Measurements from ENCODE around the gene SUSD5. TPM values are rescaled to one million over a fixed set of nuclear protein-coding genes. Genes with fewer than 3 reads are reported as not detected.

Gene SUSD5
- total and polyA plus RNA-seq, 2 experiments from 2014 or later, result 2.3 to 2.4 TPM

- no peaks in the 10 kb centered on the region for H3K4me1 ChIP-seq (ENCODE audit: insufficient read depth)
- DNase-seq (ENCODE audit: low spot score), result no peak
- H3K27me3 ChIP-seq, result no peaks in the 10 kb centered on the region
- WGBS (ENCODE audit: low lambda C conversion rate, missing lambda C conversion rate), result 78% methylated on average over 3 of the region's 3 CpGs
- H3K9me2 ChIP-seq (replicated peaks; ENCODE audit: insufficient read depth), result no peaks in the 10 kb centered on the region
- TF ChIP-seq EZH2phosphoT487 (IDR thresholded peaks at IDR 0.05; ENCODE audit: low read depth, severe bottlenecking, unreplicated experiment) (no peak), EZH2 (IDR thresholded peaks at IDR 0.05; ENCODE audit: borderline replicate concordance) (no peak)
- TF ChIP-seq, protein P1, sequence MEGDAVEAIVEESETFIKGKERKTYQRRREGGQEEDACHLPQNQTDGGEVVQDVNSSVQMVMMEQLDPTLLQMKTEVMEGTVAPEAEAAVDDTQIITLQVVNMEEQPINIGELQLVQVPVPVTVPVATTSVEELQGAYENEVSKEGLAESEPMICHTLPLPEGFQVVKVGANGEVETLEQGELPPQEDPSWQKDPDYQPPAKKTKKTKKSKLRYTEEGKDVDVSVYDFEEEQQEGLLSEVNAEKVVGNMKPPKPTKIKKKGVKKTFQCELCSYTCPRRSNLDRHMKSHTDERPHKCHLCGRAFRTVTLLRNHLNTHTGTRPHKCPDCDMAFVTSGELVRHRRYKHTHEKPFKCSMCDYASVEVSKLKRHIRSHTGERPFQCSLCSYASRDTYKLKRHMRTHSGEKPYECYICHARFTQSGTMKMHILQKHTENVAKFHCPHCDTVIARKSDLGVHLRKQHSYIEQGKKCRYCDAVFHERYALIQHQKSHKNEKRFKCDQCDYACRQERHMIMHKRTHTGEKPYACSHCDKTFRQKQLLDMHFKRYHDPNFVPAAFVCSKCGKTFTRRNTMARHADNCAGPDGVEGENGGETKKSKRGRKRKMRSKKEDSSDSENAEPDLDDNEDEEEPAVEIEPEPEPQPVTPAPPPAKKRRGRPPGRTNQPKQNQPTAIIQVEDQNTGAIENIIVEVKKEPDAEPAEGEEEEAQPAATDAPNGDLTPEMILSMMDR (IDR thresholded peaks at IDR 0.05; ENCODE audit: poor library complexity), result no peak
- no peak overlapping the region for H2AFZ ChIP-seq
- H3K79me2 ChIP-seq, result no peaks in the 10 kb centered on the region
- no peaks in the 10 kb centered on the region for H3K36me3 ChIP-seq (replicated peaks; ENCODE audit: insufficient read depth, low read depth)
- no peak overlapping the region for H3K27ac ChIP-seq
- H3K9me3 ChIP-seq (ENCODE audit: low read depth), result no peaks in the 10 kb centered on the region
- H3K4me3 ChIP-seq, result no peak overlapping the region
- H4K20me1 ChIP-seq (ENCODE audit: insufficient read depth, poor library complexity, severe bottlenecking), result no peaks in the 10 kb centered on the region
- H3K4me2 ChIP-seq, result no peak overlapping the region
These were observed 58.6 kb downstream of the SUSD5 start for GRCh38 chr3:33159981-33160380.

DNA sequence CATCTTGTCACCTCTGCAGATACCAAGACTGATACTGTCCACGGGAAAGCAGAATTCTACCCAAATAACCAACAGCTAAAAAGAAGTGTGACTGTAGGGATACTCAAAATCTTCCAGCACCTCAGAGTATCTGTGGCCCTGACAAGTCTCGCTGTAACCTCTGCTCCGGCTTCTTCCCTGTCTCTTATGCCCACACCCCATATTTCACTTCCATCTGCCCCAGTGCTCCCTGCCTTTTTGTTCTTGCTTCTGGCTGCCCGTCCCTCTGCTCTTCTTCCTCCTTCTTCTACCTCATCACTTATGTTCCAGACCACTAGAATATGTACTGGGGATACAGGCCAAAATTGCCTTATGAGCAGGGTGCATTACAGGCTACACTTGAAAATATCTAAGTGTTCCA, 59.4 kb downstream of the SUSD5 start:
- Histone ChIP-seq H3K9me2 (replicated peaks; ENCODE audit: insufficient read depth) (no peaks in the 10 kb centered on the region), H2AFZ (no peak overlapping the region), H3K4me3 (no peak overlapping the region), H3K4me2 (no peak overlapping the region), H3K4me1 (ENCODE audit: insufficient read depth) (no peaks in the 10 kb centered on the region), H3K9me3 (ENCODE audit: low read depth) (no peaks in the 10 kb centered on the region), H3K27me3 (no peaks in the 10 kb centered on the region), H3K27ac (no peak overlapping the region), H3K36me3 (replicated peaks; ENCODE audit: insufficient read depth, low read depth) (no peaks in the 10 kb centered on the region), H3K79me2 (no peaks in the 10 kb centered on the region), H4K20me1 (ENCODE audit: insufficient read depth, poor library complexity, severe bottlenecking) (no peaks in the 10 kb centered on the region)
- 90% methylated on average over 4 of the region's 4 CpGs for WGBS (ENCODE audit: low lambda C conversion rate, missing lambda C conversion rate)
- DNase-seq (ENCODE audit: low spot score), result no peak
- TF ChIP-seq, protein P1 (IDR thresholded peaks at IDR 0.05; ENCODE audit: poor library complexity), result no peak
- TF ChIP-seq EZH2 (IDR thresholded peaks at IDR 0.05; ENCODE audit: borderline replicate concordance), result no peak

GRCh38 chr3:33155301-33155700, 63.3 kb downstream of the SUSD5 start:
- H3K27me3 ChIP-seq, result no peaks in the 10 kb centered on the region
- WGBS (ENCODE audit: low lambda C conversion rate, missing lambda C conversion rate), result 90% methylated on average over 3 of the region's 3 CpGs
- DNase-seq (ENCODE audit: low spot score), result no peak
- no peaks in the 10 kb centered on the region for H3K4me1 ChIP-seq (ENCODE audit: insufficient read depth)
- H3K27ac ChIP-seq, result no peak overlapping the region
- no peak overlapping the region for H2AFZ ChIP-seq
- no peaks in the 10 kb centered on the region for H3K9me2 ChIP-seq (replicated peaks; ENCODE audit: insufficient read depth)
- TF ChIP-seq EZH2phosphoT487 (IDR thresholded peaks at IDR 0.05; ENCODE audit: low read depth, severe bottlenecking, unreplicated experiment) (no peak), EZH2 (IDR thresholded peaks at IDR 0.05; ENCODE audit: borderline replicate concordance) (no peak)
- TF ChIP-seq, protein P1 (IDR thresholded peaks at IDR 0.05; ENCODE audit: poor library complexity), result no peak
- no peaks in the 10 kb centered on the region for H3K79me2 ChIP-seq
- no peaks in the 10 kb centered on the region for H3K36me3 ChIP-seq (replicated peaks; ENCODE audit: insufficient read depth, low read depth)
- H3K4me2 ChIP-seq, result no peak overlapping the region
- H3K4me3 ChIP-seq, result no peak overlapping the region
- no peaks in the 10 kb centered on the region for H3K9me3 ChIP-seq (ENCODE audit: low read depth)
- no peaks in the 10 kb centered on the region for H4K20me1 ChIP-seq (ENCODE audit: insufficient read depth, poor library complexity, severe bottlenecking)

DNA sequence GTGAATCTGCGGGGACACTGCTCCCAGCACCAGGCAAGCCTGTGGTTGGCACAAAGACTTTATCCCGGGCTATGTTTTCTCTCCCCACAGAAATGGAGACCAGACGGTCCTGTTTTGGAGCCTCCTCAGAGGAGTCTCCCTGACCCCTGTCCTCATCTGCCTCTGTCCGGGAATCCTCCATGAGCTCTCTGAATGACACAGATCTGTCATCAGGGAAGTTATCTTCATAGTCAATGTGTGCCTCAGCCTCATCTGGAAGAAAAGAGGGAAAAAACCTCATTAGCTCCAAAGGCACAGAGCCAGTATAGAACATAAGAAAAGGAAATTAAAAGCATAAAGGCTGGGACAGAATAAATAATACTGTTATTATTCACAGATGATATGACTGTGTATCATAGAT, 64.8 kb downstream of the SUSD5 start:
- WGBS (ENCODE audit: low lambda C conversion rate, missing lambda C conversion rate), result 96% methylated on average over 4 of the region's 4 CpGs

More for the DNA sequence above, 64.8 kb downstream of the SUSD5 start:
- Histone ChIP-seq H3K4me1 (ENCODE audit: insufficient read depth) (no peaks in the 10 kb centered on the region), H3K9me3 (ENCODE audit: low read depth) (no peaks in the 10 kb centered on the region), H3K4me3 (no peak overlapping the region), H2AFZ (no peak overlapping the region), H3K79me2 (no peaks in the 10 kb centered on the region), H3K27ac (no peak overlapping the region), H3K9me2 (replicated peaks; ENCODE audit: insufficient read depth) (no peaks in the 10 kb centered on the region), H3K36me3 (replicated peaks; ENCODE audit: insufficient read depth, low read depth) (no peaks in the 10 kb centered on the region), H4K20me1 (ENCODE audit: insufficient read depth, poor library complexity, severe bottlenecking) (no peaks in the 10 kb centered on the region), H3K27me3 (no peaks in the 10 kb centered on the region), H3K4me2 (no peak overlapping the region)
- TF ChIP-seq EZH2phosphoT487 (IDR thresholded peaks at IDR 0.05; ENCODE audit: low read depth, severe bottlenecking, unreplicated experiment) (no peak), EZH2 (IDR thresholded peaks at IDR 0.05; ENCODE audit: borderline replicate concordance) (no peak)
- TF ChIP-seq, protein P1 (IDR thresholded peaks at IDR 0.05; ENCODE audit: poor library complexity), result no peak
- DNase-seq (ENCODE audit: low spot score), result no peak
